ENCODE measurements around the gene LAMTOR3. TPM values are rescaled to one million over a fixed set of nuclear protein-coding genes. Genes with fewer than 3 reads are reported as not detected.

LAMTOR3 gene
- total and polyA plus RNA-seq, 9 of the 15 experiments (the other 6 are each of a cell fraction or from before 2014, with no cell fraction given): 17.9 to 146 (median 59.4) TPM

DNA sequence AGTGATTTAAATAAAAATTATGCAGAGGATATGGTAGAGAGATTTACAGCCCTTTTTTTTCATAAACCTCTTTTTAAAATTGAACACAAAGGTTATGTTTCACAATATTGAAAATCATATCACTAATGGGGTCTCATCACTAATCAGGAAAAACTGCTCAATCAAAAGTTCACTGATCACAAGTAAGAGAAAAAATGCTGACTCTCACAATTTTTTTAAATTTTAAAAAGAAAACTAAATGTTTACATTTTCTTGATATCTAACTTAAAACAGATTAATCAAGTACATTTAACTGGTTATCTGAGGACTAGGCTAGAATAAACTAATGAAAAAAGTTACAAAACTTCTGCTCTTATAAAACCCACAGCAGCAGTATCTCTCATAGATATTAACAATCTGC lies 8.5 kb downstream of the LAMTOR3 start:
- CTCF ChIA-PET (ENCODE audit: low intra/inter-chr PET ratio): interaction anchor here (0.5 to 2.3 kb wide), 4 partner anchors 74 to 465 kb away, joined by 3 to 21 read pairs (median 9); no protein-coding TSS in a partner anchor
- Histone ChIP-seq H3K9me1 (ENCODE audit: control insufficient read depth, insufficient read depth, low read length) (no peaks in the 10 kb centered on the region), H3K4me3 (no peak overlapping the region), H3K27me3 (ENCODE audit: control insufficient read depth in 2 of 2, insufficient read depth in 2 of 2, low read length in 2 of 2) (no peaks in the 10 kb centered on the region), H3K9ac (ENCODE audit: insufficient read depth in 1 of 2, low read depth in 2 of 2, low read length in 2 of 2) (no peak overlapping the region), H3K4me2 (ENCODE audit: insufficient read depth, low read length) (no peak overlapping the region), H3K27ac (ENCODE audit: extremely low read depth, low read depth, low read length) (no peak overlapping the region), H3K36me3 (ENCODE audit: control insufficient read depth, insufficient read depth, low read length) (peaks cover 55% of the 10 kb centered on the region), H3K9me3 (replicated peaks; ENCODE audit: control insufficient read depth, insufficient read depth, low read depth, low read length) (no peaks in the 10 kb centered on the region), H3K79me2 (ENCODE audit: control insufficient read depth, insufficient read depth, low read length) (peaks cover 14% of the 10 kb centered on the region; the same call in 2 of the 3 replicates), H4K20me1 (replicated peaks; ENCODE audit: control insufficient read depth, insufficient read depth, low read length) (no peaks in the 10 kb centered on the region), H2AFZ (ENCODE audit: low read depth, low read length) (no peak overlapping the region), H3K4me1 (replicated peaks in 1 of 2; ENCODE audit: control insufficient read depth in 2 of 2, insufficient read depth in 2 of 2, low read length in 2 of 2) (no peaks in the 10 kb centered on the region)
- intact Hi-C loops (cut with micrococcal nuclease): loop anchor here (1.0 to 5.0 kb wide), 4 partner anchors 64 to 325 kb away; no protein-coding TSS in a partner anchor
- DNase-seq (ENCODE audit: extremely low read depth in 1 of 4, low spot score in 3 of 4): no peak
- POLR2A ChIA-PET: interaction anchor here (1.3 kb wide), 1 partner anchor 10 kb away, joined by 6 read pairs; no protein-coding TSS in a partner anchor
- no peak for ATAC-seq
- in situ Hi-C loops (cut with MboI): no loop called here
- no peak for FAIRE-seq
- no TSS peak for BruUV-seq (replicated peaks)
- TF ChIP-seq MAFK (IDR thresholded peaks at IDR 0.05; ENCODE audit: low read length): peak; percentile 91
- TF ChIP-seq, protein P1, sequence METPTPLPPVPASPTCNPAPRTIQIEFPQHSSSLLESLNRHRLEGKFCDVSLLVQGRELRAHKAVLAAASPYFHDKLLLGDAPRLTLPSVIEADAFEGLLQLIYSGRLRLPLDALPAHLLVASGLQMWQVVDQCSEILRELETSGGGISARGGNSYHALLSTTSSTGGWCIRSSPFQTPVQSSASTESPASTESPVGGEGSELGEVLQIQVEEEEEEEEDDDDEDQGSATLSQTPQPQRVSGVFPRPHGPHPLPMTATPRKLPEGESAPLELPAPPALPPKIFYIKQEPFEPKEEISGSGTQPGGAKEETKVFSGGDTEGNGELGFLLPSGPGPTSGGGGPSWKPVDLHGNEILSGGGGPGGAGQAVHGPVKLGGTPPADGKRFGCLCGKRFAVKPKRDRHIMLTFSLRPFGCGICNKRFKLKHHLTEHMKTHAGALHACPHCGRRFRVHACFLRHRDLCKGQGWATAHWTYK (CRISPR knock-in tag; IDR thresholded peaks at IDR 0.05): no peak
- no peak for TF ChIP-seq RBBP5 (IDR thresholded peaks at IDR 0.05; ENCODE audit: borderline replicate concordance, insufficient read depth, low read length, poor library complexity, severe bottlenecking)
- no peak for TF ChIP-seq DNMT1 (IDR thresholded peaks at IDR 0.05)
- TF ChIP-seq POLR2H (tag; IDR thresholded peaks at IDR 0.05; ENCODE audit: low read depth): no peak
- TF ChIP-seq ZNF224 (CRISPR knock-in tag; IDR thresholded peaks at IDR 0.05): no peak
- no peak for TF ChIP-seq BCOR (IDR thresholded peaks at IDR 0.05)
- TF ChIP-seq MAFF (IDR thresholded peaks at IDR 0.05; ENCODE audit: low read length): peak; percentile 89
- no peak for TF ChIP-seq TSC22D4 (tag; IDR thresholded peaks at IDR 0.05)
- TF ChIP-seq FIP1L1 (IDR thresholded peaks at IDR 0.05; ENCODE audit: low read depth, low read length, poor library complexity, severe bottlenecking): no peak
- TF ChIP-seq RCOR1 (IDR thresholded peaks at IDR 0.05; ENCODE audit: borderline replicate concordance in 1 of 2, low read depth in 2 of 2, low read length in 2 of 2): no peak
- TF ChIP-seq SNRNP70 (optimal IDR thresholded peaks at IDR 0.05; ENCODE audit: low read depth, low read length): no peak
- no peak for TF ChIP-seq KLF13 (tag; IDR thresholded peaks at IDR 0.05; ENCODE audit: borderline replicate concordance, low read depth)
- no peak for TF ChIP-seq MTA2 (IDR thresholded peaks at IDR 0.05; ENCODE audit: low read depth)
- no peak for TF ChIP-seq SMAD4 (CRISPR knock-in tag; conservative IDR thresholded peaks at IDR 0.05)
- TF ChIP-seq KAT7 (CRISPR knock-in tag; IDR thresholded peaks at IDR 0.05; ENCODE audit: borderline replicate concordance): no peak
- TF ChIP-seq NR3C1 (CRISPR knock-in tag; IDR thresholded peaks at IDR 0.05): no peak
- no peak for TF ChIP-seq KLF1 (tag; IDR thresholded peaks at IDR 0.05)
- TF ChIP-seq C11orf30 (IDR thresholded peaks at IDR 0.05; ENCODE audit: low read depth): peak; percentile 92
- TF ChIP-seq ZNF316 (IDR thresholded peaks at IDR 0.05): peak; percentile 97
- TF ChIP-seq MAFG (tag; conservative IDR thresholded peaks at IDR 0.05): peak; percentile 85
- TF ChIP-seq, protein P2, sequence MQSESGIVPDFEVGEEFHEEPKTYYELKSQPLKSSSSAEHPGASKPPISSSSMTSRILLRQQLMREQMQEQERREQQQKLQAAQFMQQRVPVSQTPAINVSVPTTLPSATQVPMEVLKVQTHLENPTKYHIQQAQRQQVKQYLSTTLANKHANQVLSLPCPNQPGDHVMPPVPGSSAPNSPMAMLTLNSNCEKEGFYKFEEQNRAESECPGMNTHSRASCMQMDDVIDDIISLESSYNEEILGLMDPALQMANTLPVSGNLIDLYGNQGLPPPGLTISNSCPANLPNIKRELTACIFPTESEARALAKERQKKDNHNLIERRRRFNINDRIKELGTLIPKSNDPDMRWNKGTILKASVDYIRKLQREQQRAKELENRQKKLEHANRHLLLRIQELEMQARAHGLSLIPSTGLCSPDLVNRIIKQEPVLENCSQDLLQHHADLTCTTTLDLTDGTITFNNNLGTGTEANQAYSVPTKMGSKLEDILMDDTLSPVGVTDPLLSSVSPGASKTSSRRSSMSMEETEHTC (IDR thresholded peaks at IDR 0.05): no peak
- no peak for TF ChIP-seq RBM15 (IDR thresholded peaks at IDR 0.05; ENCODE audit: insufficient read depth, low read length)
- no peak for TF ChIP-seq RFX1 (IDR thresholded peaks at IDR 0.05)
- no peak for TF ChIP-seq SMC3 (conservative IDR thresholded peaks at IDR 0.05; ENCODE audit: insufficient read depth, low read depth, low read length)
